ENCODE measurements around the gene AMMECR1.
"Not testable (repeated sequence)": the region's sequence is repeated elsewhere in the genome, so short reads cannot be mapped to it uniquely, and the experiment has no call there.

Gene AMMECR1

DNA sequence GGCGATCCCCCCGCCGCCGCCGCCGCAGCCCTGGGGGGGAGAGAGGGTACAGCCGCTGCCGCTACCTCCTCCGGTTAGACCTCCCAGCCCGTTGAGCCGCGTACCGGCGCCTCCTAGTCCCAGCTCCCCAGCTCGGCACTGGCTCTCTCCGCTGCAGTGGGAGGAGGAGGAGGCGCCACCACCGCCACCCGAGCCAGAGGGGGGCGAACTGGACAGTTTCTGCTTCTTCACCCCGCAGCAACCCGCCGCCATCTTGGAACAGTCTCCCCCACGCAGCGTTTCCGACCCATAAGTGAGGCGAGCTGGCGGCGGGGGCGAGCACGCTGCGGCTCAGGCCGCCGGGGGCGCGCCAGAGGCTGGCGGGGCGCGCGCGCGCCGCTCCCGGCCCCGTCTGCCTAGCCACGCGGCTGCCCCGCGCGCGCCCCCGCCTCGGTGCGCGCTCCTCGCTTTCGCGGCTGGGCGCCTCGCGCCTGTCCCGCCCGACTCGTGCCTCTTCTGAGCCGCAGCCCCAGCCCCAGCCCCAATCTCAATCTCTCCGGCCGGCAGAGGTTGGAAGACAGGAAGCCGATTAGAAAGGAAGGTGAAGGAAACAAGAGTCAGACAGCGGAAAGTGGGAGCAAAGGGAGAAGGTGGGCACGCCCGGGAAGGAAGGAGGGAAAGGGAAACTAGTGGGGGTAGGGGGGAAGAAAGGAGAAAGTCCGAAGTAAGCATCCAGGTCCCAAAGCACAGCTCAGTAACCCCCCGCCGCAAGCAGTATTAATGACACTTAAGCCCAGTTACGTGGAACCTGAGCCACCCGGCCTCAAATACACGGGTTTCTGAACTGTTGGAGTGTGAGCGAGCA, at the start of gene AMMECR1:
Gene AMMECR1 (minus strand): TSS at position 266 of the 844 bp plus-strand sequence. CDS start 14 bp downstream, at position 252.
- peak; percentile 81 for DNase-seq

DNA sequence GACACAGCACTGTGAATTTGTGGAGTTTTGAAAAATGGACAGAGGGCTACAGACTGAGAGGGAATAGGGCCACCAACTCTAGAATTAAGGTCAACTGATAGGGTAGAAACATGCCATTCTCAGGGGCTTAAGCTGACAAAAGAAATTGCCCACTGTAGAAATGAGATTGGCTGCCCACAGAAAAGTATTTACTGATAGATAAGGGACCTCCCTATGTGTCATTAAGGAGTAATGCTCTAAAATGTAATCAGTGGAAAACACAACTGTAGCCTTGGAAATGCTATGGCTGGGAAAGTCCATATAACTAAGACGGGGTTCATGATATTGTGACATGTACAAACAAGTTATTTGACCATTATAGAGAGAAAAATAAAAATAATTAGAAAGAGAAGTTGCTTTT, 45.4 kb upstream of the AMMECR1 start:
- no peak for DNase-seq

GRCh38 chrX:110359273-110359672, 41.4 kb upstream of the AMMECR1 start:
- DNase-seq = no peak

- no peak for DNase-seq
Measured at GRCh38 chrX:110358548-110358947, 40.7 kb upstream of the AMMECR1 start, which contains the start of gene RTL9. TSS of gene RTL9 (plus strand) at chrX:110358848. CDS start at chrX:110450618, 91,770 bp downstream.

DNA sequence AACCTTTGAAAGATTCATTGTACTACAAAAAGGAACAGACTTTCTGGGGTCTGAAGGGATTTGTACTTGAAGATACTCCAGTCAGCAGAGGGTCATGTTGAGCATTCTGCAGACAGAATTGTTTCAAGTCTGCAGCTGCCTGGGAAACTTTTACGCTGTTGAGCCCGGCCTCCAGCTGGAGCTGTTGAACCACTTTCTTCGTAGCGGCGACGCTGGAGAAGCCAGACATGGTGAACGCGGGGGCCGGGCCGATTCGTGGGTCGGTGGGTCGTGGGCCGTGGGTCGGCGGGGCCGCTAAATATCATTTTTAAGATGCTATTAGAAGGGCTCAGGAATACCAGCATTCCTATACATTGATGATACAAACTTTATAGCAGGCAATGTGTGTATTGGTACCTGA, 28.8 kb upstream of the AMMECR1 start:
- DNase-seq = no peak

DNA sequence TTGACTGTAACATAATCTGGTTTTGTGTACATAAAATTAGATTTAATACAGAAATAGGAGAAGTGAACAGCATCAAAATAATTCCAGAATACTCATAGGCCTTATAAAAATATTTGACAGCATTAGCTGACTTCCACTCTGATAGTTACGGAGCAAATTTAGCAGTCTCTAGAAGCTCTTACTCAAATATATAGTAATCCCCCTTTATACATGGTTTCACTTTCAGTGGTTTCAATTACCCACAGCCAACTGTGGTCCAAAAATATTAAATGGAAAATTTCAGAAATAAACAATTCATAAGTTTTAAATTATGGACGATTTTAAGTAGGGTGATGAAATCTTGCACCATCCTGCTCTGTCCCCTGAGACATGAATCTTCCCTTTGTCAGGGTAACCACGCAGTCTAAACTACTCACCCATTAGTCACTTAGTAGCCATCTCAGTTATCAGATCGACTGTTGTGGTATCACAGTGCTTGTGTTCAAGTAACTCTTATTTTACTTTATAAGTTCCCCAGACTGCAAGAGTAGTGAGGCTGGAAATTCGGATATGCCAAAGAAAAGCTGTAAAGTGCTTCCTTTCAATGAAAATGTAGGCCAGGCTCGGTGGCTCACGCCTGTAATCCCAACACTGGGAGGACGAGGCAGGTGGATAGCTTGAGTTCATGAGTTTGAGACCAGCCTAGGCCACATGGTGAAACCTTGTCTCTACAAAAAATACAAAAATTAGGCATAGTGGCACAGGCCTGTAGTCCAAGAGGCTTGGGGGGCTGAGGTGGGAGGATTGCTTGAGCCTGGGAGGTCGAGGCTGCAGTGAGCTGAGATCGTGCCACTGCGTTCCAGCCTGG, 23.5 kb upstream of the AMMECR1 start:
- DNase-seq = no peak

DNA sequence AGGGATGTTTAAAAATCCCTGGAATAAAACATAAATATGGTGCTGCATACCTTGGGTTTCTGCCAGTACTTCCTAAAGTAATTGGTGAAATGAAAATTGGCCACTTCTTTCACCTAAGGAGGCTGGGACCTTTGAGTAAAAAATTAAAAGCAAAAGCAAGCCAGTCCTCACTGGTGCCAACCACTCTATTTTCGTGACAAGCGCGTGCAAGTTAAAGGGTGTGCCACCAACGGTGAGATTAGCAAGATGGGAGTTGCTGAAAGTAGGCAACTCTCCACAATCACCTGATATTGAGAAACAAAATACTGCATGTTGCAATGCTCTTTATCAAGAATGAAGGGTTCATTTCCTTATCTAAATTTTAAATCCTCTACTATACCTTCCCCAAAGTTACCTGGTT, 21.1 kb upstream of the AMMECR1 start:
- DNase-seq = no peak

GRCh38 chrX:110333458-110333857, 15.6 kb upstream of the AMMECR1 start:
- DNase-seq = not testable (repeated sequence)

GRCh38 chrX:110331444-110332030, 13.7 kb upstream of the AMMECR1 start:
- no peak for DNase-seq

- not testable (repeated sequence) for DNase-seq
Measured at GRCh38 chrX:110328613-110329012, 10.7 kb upstream of the AMMECR1 start.

- DNase-seq = no peak
Measured at GRCh38 chrX:110327336-110327735, 9.5 kb upstream of the AMMECR1 start.

GRCh38 chrX:110326712-110327111, 8.8 kb upstream of the AMMECR1 start:
- DNase-seq = no peak

DNA sequence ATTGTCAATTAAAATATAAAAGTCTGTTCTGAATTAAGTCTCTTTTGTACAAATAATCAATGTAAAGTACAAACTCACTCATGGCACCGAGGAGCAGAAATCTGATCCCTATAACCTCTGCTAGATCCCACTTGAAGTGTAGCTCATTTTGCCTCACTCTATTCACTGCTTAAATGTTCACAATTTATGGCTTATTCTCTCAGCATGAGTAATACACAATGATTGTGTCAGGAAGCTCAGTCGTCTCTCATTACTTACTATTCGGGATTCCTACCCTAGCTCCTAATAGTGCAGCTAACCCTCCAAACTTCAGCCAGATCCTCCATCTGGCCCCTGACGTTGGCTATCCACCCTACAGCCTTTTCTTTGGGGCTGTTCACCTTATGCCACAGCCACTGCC, 4.7 kb upstream of the AMMECR1 start:
- no peak for DNase-seq

- DNase-seq = no peak
Measured at GRCh38 chrX:110321670-110322069, 3.8 kb upstream of the AMMECR1 start.

DNA sequence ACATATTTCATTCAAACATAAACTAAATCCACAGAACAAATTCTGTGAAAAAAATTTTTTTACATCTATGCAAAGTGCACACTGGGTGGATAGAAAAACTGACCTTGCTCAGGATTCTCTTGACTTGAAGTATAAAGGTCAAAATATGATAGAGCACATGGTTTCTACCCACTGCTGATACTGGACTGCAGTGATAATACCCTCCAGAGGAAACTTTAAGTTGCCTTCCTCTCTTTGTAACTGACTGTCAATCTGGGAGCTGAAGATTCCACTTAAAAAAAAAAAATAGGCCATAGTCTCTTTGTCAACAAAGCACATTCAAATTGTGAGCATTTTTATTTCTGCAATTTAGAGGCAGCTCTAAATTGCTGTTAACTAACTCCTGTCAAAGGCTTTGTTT, 3.2 kb upstream of the AMMECR1 start:
- no peak for DNase-seq

- DNase-seq = no peak
Measured at GRCh38 chrX:110320381-110320987, 2.6 kb upstream of the AMMECR1 start.

- DNase-seq = no peak
Measured at GRCh38 chrX:110318664-110318968, 731 bp upstream of the AMMECR1 start.

GRCh38 chrX:110317061-110317819, 645 bp downstream of the AMMECR1 start:
- no peak for DNase-seq

GRCh38 chrX:110316351-110317060, 1.4 kb downstream of the AMMECR1 start:
- no peak for DNase-seq

DNA sequence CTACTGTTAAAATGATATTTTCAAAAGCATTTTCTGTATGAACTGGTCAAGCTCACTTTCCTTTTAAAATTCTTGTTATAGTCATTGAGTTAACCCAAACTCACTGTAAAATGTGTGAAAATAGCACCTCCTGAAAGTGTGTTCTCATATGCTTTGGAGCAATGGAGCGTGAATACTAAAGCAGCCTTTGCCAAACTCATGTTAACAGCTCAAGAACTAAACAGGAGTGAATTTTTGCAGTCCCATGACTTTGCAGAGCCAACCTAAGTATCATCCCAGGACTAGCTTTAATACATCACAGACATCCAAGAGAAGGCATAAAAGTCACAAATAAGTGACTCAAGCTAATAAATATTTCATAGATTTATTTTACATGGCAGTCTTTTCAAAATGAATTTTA, 2.3 kb downstream of the AMMECR1 start:
- no peak for DNase-seq

DNA sequence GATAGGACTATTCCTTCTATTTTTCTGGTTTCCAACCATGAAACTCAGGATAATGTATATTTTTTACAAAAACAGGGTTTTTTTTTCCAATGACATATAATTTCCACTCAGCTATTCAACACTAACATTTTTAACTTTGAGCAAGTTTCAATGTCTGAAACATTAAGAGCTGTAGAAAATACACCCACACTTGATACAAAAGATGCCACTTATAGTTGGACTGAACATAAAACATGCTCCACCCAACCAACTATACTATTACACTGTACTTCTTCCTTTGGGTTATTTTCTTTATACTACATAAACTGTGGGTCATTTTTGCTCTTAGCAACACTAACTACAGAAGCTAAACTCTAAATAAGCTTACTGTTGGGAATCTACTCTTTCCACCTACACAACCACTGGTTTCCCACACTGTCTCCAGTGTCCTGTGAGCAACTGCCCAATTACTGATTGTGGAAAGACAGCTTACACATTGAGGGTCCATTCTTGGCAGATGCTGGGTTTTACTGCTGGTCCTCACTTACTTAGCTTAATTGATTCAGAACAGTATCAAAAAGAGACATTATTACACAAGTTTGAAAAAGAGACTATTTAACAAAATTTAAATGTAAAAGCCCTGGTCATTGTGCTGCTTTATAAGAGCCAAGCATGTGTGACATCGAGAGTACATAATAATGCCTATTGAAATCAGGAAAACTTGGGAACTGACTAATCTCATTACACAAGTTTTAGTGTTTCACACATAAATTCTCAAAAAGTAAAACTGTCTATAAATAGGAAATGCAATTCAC, 6.3 kb downstream of the AMMECR1 start:
- DNase-seq = no peak

All from activated T-cell treated with anti-CD3 and anti-CD28 coated beads, Interleukin-2, amount 50 U/mL, for 1 hour (primary cell).